Gastrocnemius medialis (tissue), 4 donors: Measurements from ENCODE around the gene FUT7.

ENCODE experiments used
- POLR2A ChIP-seq, 2 donors: fragments of 450-650 bp; IDR thresholded peaks; one replicate each; pipeline ENCODE4 v1.6.1; 2017; ENCODE audit warnings: antibody characterized with exemption in 2 of 2, mild to moderate bottlenecking in 2 of 2, moderate library complexity in 2 of 2
- TF ChIP-seq, protein P1 (sequence below), 5 experiments: fragments of 450-650 bp in 3 of 5; fragments of 200-600 bp in 2 of 5; sonication (generic) in 2 of 5; IDR thresholded peaks in 4 of 5; conservative IDR thresholded peaks in 1 of 5; 1 replicate in 4 of 5; 2 replicates in 1 of 5; pipeline ENCODE4 v1.5.1; 2016 to 2019; ENCODE audit warnings: antibody characterized with exemption in 5 of 5, mild to moderate bottlenecking in 3 of 5, moderate library complexity in 3 of 5

DNA sequence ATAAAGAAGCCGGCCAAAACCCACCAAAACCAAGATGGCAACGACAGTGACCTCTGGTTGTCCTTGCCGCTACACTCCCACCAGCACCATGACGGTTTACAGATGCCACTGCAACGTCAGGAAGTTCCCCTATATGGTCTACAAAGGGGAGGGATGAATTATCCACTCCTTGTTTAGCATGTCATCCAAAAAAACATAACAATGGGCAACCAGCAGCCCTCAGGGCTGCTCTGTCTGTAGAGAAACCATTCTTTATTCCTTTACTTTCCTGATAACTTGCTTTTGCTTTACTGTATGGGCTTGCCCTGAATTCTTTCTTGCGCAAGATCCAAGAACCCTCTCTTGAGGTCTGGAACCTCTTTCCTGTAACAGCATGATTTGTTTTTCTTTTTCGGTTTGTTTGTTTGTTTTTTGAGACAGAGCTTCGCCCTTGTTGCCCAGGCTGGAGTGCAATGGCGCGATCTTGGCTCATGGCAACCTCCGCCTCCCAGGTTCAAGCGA, 43.4 kb upstream of the FUT7 start:
- TF ChIP-seq, protein P1, sequence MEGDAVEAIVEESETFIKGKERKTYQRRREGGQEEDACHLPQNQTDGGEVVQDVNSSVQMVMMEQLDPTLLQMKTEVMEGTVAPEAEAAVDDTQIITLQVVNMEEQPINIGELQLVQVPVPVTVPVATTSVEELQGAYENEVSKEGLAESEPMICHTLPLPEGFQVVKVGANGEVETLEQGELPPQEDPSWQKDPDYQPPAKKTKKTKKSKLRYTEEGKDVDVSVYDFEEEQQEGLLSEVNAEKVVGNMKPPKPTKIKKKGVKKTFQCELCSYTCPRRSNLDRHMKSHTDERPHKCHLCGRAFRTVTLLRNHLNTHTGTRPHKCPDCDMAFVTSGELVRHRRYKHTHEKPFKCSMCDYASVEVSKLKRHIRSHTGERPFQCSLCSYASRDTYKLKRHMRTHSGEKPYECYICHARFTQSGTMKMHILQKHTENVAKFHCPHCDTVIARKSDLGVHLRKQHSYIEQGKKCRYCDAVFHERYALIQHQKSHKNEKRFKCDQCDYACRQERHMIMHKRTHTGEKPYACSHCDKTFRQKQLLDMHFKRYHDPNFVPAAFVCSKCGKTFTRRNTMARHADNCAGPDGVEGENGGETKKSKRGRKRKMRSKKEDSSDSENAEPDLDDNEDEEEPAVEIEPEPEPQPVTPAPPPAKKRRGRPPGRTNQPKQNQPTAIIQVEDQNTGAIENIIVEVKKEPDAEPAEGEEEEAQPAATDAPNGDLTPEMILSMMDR (IDR thresholded peaks at IDR 0.05 in 4 of 5, conservative IDR thresholded peaks at IDR 0.05 in 1 of 5) = no peak
- no peak for TF ChIP-seq POLR2A (IDR thresholded peaks at IDR 0.05)
